SHP77 treated with DMSO at 0.1 percent for 48 hours (cell line): ENCODE measurements around the gene ARHGAP42.

Experiments used
- DNase-seq: peaks from one replicate; lab custom pipeline; 2025; lab: John Stamatoyannopoulos, UW

The ARHGAP42 gene

GRCh38 chr11:100682247-100682969, 4.7 kb upstream of the ARHGAP42 start:
- no peak for DNase-seq

GRCh38 chr11:100683126-100683525, 4.0 kb upstream of the ARHGAP42 start:
- DNase-seq: no peak

GRCh38 chr11:100684101-100685065, 2.7 kb upstream of the ARHGAP42 start:
- DNase-seq: peak; percentile 50

GRCh38 chr11:100686476-100687053, 523 bp upstream of the ARHGAP42 start:
- DNase-seq: no peak

- peak; percentile 48 for DNase-seq
Observed at GRCh38 chr11:100687630-100688395, 725 bp downstream of the ARHGAP42 start.

GRCh38 chr11:100689141-100689540, 2.1 kb downstream of the ARHGAP42 start:
- DNase-seq: no peak

GRCh38 chr11:100691896-100692653, 5.0 kb downstream of the ARHGAP42 start:
- DNase-seq: no peak

- no peak for DNase-seq
Observed at GRCh38 chr11:100695911-100696310, 8.8 kb downstream of the ARHGAP42 start.

GRCh38 chr11:100703139-100703538, 16.1 kb downstream of the ARHGAP42 start:
- DNase-seq: no peak

- no peak for DNase-seq
Observed at GRCh38 chr11:100703801-100704575, 16.9 kb downstream of the ARHGAP42 start.

- DNase-seq: no peak
Observed at GRCh38 chr11:100705447-100705846, 18.4 kb downstream of the ARHGAP42 start.

- no peak for DNase-seq
Observed at GRCh38 chr11:100706179-100706578, 19.1 kb downstream of the ARHGAP42 start.

GRCh38 chr11:100709233-100709957, 22.3 kb downstream of the ARHGAP42 start:
- DNase-seq: no peak

- no peak for DNase-seq
Observed at GRCh38 chr11:100711984-100712383, 24.9 kb downstream of the ARHGAP42 start.

GRCh38 chr11:100712583-100712982, 25.5 kb downstream of the ARHGAP42 start:
- no peak for DNase-seq

GRCh38 chr11:100715165-100715761, 28.2 kb downstream of the ARHGAP42 start:
- no peak for DNase-seq

- DNase-seq: no peak
Observed at GRCh38 chr11:100716838-100717237, 29.8 kb downstream of the ARHGAP42 start.

GRCh38 chr11:100719362-100719761, 32.3 kb downstream of the ARHGAP42 start:
- DNase-seq: peak; percentile 81

GRCh38 chr11:100719809-100720221, 32.7 kb downstream of the ARHGAP42 start:
- DNase-seq: peak; percentile 75
